GM18951 (cell line): Measurements from ENCODE around the gene STIM2.

ENCODE experiments used
- POLR2A ChIP-seq: IDR thresholded peaks from 4 replicates; pipeline ENCODE4 v1.6.1; 2011; ENCODE audit warnings: mild to moderate bottlenecking; ENCODE audit not compliant: insufficient read length, insufficient read depth; ENCODE audit errors: extremely low read depth
- in situ Hi-C: fragments of 300-500 bp; cut with MboI; formaldehyde crosslinking; loops from one replicate; pipeline ENCODE4 v1.12.0; 2022; ENCODE audit warnings: low sequenced_read_pairs, mixed read lengths, inconsistent platforms; ENCODE audit not compliant: unreplicated experiment

STIM2 gene

GRCh38 chr4:26984896-26985295, 124.3 kb downstream of the STIM2 start:
- in situ Hi-C loops: no loop called here
- no peak for TF ChIP-seq POLR2A

- TF ChIP-seq POLR2A: no peak
- in situ Hi-C loops: no loop called here
Measured at GRCh38 chr4:26985873-26986272, 125.2 kb downstream of the STIM2 start.

- no peak for TF ChIP-seq POLR2A
- in situ Hi-C loops: no loop called here
Measured at GRCh38 chr4:26987191-26987590, 126.5 kb downstream of the STIM2 start.

- in situ Hi-C loops: no loop called here
- no peak for TF ChIP-seq POLR2A
Measured at GRCh38 chr4:26991057-26991456, 130.4 kb downstream of the STIM2 start.

- in situ Hi-C loops: no loop called here
- TF ChIP-seq POLR2A: no peak
Measured at GRCh38 chr4:26992657-26993361, 132.2 kb downstream of the STIM2 start.

GRCh38 chr4:26993539-26993938, 132.9 kb downstream of the STIM2 start:
- in situ Hi-C loops: no loop called here
- no peak for TF ChIP-seq POLR2A

GRCh38 chr4:26993967-26994366, 133.3 kb downstream of the STIM2 start:
- no peak for TF ChIP-seq POLR2A
- in situ Hi-C loops: no loop called here

GRCh38 chr4:26995316-26995715, 134.7 kb downstream of the STIM2 start:
- in situ Hi-C loops: no loop called here
- no peak for TF ChIP-seq POLR2A

GRCh38 chr4:26996745-26997144, 136.1 kb downstream of the STIM2 start:
- in situ Hi-C loops: no loop called here

GRCh38 chr4:26999689-27000088, 139.0 kb downstream of the STIM2 start:
- TF ChIP-seq POLR2A: no peak
- in situ Hi-C loops: loop anchor here (25.0 kb wide), 1 partner anchor 537 kb away; no protein-coding TSS in a partner anchor

More at GRCh38 chr4:26996745-26997144, 136.1 kb downstream of the STIM2 start:
- no peak for TF ChIP-seq POLR2A

GRCh38 chr4:27000122-27000521, 139.5 kb downstream of the STIM2 start:
- TF ChIP-seq POLR2A: no peak
- in situ Hi-C loops: loop anchor here (25.0 kb wide), 1 partner anchor 538 kb away; no protein-coding TSS in a partner anchor

- in situ Hi-C loops: loop anchor here (25.0 kb wide), 1 partner anchor 539 kb away; no protein-coding TSS in a partner anchor
- no peak for TF ChIP-seq POLR2A
Measured at GRCh38 chr4:27000820-27001219, 140.2 kb downstream of the STIM2 start.

GRCh38 chr4:27001398-27002164, 140.9 kb downstream of the STIM2 start:
- TF ChIP-seq POLR2A: no peak
- in situ Hi-C loops: loop anchor here (25.0 kb wide), 1 partner anchor 539 kb away; no protein-coding TSS in a partner anchor

- TF ChIP-seq POLR2A: no peak
- in situ Hi-C loops: loop anchor here (25.0 kb wide), 1 partner anchor 541 kb away; no protein-coding TSS in a partner anchor
Measured at GRCh38 chr4:27003642-27004113, 143.0 kb downstream of the STIM2 start.

- in situ Hi-C loops: loop anchor here (25.0 kb wide), 1 partner anchor 543 kb away; no protein-coding TSS in a partner anchor
- TF ChIP-seq POLR2A: no peak
Measured at GRCh38 chr4:27005501-27005900, 144.9 kb downstream of the STIM2 start.
